Activated CD8-positive, alpha-beta memory T cell treated with anti-CD3 and anti-CD28 coated beads, Interleukin-2, amount 50 U/mL, for 1 hour (primary cell): Measurements from ENCODE around the gene FOXO3.

Experiments used
- DNase-seq: peaks from one replicate; pipeline ENCODE4 v3.0.0-alpha.2; 2020; ENCODE audit errors: extremely low read depth

The FOXO3 gene

DNA sequence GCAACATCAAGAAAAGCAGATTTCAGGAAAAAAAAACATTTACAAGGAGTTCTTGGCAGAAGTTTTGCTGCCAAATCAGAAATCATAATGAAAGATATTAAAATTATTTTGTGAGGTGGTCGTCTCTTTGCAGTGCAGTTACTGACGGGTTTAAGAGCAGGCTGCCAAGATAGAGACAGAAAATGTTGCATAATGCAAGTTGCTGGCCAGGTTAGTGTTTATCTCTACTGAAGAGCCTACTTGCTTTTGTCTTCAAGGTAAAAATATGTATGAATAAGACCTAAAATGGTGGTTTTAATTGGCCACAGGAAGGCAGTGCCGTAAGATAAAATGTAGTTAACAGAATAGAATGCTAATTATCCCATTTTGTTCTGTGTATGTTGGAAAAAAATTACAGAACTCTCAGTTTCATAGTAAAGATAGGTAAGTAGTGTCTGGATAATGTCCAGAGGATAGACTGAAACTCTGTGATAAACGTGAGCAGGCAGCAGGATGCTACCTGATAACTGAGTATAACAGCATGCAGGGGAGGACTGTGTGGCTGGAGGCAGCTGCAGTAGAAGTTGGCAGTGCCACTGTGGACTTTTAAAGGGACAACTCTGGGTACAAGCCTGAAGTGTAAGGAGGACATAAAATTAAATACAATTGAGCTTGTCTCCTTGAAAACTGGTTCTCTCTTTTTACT is 13.9 kb downstream of the FOXO3 start:
- no peak for DNase-seq

DNA sequence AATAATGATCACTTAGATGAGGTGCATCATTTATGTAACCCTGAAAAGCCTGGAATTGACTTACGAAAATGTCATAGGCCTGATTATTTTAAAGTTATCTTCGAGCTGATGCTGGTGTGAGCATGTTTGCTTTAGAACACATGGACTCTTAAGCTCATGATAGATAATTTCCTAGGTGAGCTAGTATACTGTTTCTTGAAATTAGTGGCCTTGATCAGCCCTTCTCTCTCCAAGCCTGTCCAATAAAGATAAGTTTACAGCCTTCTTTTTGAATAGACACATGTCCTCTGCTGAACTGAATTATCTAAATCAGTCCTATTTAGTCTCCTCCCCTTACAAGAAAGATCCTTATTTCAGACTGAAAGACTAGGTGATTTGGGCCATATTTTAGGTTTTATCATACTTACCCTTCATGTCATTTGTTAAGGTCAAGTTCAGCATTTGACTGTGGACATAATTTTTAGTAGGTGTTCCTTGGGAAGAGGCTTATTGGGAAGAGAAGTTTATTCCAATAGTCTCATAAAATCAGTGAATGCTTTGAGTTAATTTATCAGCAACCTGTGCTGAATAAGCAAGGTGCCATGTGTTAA is 15.3 kb downstream of the FOXO3 start:
- DNase-seq: no peak

DNA sequence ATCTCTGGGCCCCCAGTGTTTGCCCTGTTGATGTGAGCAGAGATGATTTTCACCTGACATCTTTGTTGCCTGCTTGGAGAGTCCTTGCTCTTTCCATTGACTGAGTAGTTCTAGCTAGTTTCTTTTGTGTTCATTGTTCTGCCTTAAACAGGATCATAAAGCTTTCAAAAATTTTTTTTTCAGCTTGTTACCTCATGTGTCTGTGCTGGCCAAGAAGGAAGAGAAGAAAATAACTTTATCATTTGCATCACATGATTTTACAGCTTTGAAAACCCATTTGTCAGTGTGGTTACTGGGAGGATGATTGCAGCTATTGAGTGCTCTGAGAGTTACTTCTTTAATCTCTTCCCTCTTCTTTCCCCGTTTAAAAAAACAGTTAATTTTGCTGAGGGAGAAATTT is 16.0 kb downstream of the FOXO3 start:
- DNase-seq: no peak

DNA sequence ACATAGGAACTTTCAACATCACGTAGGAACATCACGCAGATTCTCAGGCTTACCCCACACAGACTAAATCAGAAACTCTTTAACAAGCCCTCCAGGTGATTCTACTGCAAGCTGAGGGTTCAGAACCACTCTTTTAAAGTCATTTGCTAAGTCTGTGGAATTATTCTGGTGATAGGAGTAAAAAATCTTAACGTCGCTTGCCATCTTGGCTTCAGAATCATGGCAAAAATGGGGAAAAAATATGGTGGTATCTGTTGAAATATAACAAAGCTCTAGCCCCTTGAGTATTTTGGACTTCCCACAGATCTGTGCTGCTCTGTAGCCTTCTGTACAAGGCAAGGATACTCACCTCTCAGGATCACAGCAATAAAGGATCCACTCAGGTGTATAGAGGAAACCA is 17.4 kb downstream of the FOXO3 start:
- no peak for DNase-seq

DNA sequence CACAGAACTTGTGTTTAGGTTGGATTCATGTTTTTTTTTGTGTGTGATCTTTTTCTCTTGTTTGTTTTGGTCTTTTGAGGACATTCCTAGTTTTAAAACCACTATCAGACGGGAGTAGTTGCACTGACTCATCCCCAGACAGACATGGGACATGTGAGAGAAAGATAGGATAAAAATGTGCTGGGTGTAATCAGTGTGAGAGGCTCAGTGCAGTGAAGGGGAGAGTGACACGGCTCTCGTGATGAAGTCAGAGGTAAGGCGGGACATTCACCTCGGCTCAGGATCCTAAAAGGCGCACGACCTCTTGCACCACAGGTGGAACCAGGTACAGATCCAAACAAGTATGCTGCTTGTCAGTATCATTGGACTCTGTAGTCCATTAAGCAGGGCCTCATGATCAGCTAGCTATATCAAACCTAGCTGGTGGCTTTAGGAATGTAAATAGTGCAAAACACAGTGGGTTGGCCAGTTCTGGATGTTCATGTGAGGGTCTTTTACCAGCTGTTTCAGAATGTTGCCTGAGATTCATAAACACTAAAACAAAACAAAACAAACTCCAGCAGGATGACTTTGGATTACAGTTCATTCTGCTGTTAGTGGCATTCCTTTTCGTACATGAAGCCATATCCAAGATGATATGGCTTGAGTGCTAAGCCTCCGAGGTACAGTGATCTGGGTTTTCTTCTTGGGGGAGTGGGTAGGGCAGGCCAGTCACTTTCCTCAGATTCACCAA is 18.0 kb downstream of the FOXO3 start:
- DNase-seq: no peak

DNA sequence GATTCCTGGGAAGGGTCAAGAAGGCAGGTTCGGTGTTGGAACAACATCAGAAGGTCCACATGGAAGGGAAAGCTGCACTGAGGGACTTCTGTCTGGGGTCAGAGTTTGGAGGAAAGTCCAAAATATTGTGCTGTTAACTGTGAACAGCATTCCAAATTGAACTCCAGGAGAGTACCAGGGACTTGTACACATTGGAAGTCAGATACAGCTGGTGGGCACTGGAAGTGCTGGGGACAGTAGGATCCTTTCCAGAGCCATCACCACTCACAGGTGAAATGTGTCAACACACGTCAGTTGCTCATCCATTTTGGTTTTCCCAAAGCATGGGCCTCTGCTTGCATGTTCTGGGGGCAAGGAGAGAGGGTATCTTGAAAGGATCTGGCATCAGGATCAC is 18.6 kb downstream of the FOXO3 start:
- no peak for DNase-seq

DNA sequence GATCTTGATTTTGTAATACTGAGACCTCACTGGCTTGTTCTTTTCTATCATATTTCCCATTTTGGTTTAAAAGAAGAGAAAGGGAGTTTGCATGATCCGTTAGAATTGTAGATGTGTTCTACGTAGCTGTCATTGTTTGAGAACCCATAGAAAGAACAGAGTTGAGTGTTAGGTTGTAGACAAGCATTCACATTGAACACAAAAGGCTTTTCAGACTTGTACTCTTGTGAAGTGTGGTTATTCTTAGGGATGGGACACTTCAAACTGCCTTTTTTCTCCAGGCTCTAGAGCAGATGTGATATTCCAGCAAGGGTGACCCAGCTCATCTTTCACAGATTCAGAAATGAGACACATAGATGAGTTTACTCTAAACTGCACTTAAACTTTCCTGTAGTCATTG is 19.9 kb downstream of the FOXO3 start:
- no peak for DNase-seq

DNA sequence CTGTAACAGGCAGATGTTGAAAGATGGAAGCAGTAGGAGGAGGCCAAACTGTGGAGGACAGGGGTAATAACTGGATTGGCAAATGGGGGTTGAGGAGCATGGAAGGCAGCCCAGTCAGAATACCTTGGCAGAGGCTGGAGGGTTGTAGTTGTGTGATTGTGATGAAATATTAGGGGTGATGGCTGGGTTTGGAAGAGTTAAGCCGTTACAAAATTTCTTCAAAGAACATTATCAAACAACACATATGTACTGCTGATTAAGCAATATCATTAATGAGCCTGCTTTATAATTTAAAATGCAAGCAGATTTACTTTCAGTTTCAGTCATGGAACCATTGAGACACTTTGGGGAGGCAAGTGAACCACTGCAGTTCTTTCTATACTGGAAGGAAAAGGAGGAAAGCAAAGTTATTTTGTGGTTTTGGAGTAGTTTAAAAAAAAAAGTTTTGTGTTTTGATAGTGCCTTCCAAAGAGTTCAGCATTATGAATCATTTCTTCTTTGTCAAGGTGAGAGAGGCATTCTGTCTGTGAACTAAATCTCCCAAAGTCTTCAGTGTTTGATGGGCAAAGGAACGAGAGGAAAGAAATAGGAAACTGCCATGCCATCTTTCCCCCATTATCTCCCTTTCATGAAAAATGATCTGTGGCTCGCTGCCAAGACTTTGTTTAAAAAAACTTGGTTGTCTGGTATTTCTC is 20.7 kb downstream of the FOXO3 start:
- no peak for DNase-seq

DNA sequence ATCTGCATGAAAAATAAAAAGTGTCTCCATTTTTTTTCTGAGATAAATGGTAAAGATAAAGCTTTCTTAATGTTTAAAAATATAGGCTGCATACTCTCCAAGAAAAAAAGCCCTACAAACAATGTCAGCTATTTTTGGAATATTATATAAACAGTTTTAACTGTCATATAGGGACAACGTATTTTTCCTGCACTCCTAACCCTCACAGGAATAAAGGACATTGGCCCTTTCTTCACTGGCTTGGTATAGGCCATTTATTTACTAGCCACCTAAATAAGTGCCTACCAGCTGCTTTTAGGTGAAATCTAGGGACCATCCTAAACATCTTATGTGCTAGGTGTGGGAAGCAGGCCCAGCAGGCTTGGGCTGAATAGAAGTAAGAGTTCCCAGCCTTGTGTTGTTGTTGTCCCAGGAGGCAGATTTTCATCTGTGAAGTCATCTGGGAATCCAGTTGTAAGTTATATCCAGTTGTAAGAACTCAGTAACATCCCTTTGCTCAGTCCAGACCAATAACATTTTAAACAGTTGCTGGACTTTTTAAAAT is 21.3 kb downstream of the FOXO3 start:
- no peak for DNase-seq

DNA sequence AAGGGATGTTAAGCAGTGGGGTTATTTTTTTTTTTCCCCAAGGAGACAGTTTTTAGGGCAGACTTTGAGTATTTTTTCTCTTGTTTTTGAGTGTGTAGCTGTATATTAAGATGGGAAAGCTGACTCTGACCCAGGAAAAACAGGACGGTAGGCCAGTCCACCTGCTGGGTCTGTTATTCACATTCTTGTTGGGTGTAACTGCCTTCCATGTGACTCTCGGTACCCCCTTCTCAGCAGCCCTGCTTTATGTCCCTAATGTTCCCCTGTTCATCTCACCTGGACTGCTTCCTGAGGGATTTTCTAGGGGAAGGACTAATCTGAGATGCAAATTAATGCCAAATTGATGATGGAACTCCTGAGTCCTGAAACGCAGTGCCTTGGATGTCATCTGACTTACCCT is 21.9 kb downstream of the FOXO3 start:
- no peak for DNase-seq

DNA sequence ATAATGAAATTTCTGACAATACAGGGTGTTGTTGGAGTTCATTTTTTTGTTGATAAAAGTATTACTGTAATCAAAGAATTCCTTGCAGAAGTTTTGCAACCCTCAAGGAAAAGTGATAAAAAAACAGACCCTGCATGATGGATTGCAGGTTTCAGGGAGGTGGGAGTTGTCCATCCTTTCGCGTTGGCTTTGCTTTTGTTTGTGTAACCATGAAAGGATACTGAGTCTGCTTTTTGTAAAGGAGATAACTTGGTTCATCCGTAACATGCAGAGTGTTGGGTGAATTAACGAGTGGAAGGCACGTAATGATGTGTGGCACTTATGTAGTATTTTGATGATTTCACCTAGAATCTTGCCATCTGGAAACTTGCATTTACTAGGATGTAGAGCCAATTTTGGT is 23.6 kb downstream of the FOXO3 start:
- no peak for DNase-seq

DNA sequence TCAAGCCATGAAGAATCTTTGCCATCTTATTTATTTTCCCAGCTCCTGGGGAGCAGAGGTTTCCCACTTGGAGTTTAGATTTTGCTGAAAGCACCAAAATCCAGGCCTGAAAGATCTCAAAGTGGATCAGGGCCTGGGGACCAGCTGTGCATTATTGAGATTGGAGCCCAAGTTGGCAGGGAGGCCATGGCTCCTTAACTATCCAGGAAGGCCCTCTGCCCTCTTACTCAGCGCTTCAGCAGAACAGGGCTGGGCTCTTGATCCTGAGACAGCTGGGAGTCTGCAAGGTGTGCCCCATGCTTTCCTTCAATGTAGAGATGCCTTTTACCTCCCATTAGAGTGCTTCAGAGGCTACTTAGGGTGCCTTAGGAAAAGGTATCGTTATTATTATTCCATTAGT is 24.6 kb downstream of the FOXO3 start:
- DNase-seq: no peak

DNA sequence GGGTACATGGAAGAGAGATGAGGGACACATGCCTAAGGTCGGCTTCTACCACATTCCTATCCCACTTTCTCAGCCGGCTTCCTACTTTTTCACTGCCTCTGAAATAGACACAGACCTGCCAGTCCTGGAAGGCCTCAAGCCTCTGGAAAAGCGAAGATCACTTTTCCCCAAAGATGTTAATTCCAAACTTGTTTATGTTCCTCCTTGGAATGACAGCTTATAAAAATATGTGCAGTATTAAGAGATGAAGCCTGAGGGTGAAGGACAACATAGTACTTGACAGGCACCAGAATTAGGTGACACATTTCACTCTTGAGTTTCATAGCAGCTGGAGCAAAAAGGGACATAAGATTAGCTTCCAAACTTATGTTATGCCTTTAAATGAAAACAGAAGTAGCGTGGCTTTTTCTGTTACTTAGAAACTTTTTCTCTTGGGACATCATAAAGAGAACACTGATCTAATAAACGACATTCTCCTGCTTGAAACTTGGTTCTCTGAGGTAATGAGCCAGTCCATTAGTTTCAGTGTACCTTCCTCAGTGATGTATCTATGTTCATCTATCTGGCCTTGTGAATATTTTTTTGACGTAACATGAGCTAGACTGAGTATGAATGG is 25.3 kb downstream of the FOXO3 start:
- no peak for DNase-seq

DNA sequence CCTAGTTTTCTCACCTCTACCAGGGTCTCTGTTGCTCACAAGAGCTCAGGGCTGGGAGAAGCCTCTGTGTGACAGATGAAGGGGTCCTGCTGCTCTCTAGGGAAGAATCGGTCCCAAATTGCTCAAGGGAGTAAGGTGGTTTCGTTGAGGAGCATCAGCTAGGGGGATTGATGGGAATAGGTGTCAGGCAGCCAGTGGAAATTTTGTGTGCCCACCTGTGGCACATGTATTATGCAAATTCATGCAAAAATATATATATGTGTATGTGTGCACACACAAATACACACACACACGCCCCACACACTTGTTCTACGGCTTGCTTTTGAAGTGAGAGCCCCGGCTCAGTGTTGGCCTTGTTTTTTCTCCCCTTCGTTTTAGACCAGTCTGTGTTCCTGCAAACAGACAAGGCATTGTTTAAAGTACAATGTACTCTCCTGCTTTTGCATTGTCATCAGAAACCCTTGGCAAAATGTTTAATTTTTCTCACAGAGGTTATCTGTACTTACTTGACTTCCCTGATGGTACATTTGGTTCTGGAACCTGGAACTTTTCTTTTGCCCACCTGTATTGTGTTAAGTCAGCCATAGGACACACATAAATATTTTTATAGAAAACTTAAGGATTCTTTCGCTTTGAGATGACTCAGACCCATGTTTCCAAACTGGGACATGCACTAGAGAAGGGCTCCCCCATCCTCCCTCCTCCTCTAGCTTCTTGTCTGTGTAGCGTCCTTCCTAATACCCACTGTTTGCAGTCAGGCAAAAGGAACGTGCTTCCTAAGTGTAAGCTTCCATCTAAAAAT is 26.7 kb downstream of the FOXO3 start:
- no peak for DNase-seq

DNA sequence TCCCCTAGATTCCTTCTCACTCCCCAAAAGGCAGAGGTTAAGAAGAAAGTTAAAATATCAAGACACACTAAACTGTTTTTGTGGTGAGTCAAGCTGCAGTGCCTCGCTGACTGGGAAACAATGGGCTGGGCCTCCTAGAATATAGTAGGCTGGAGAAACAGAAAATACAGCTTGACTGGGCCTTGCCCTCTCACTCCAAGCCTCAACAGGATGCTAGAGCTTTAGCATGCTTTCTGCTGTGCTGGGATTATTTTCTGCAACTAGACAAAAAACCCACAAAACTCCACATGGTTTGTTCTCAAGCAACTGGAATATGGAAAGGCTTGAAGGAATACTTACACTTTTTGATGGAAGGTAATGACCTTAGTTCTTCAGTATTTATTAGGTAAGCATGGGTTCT is 27.9 kb downstream of the FOXO3 start:
- no peak for DNase-seq

DNA sequence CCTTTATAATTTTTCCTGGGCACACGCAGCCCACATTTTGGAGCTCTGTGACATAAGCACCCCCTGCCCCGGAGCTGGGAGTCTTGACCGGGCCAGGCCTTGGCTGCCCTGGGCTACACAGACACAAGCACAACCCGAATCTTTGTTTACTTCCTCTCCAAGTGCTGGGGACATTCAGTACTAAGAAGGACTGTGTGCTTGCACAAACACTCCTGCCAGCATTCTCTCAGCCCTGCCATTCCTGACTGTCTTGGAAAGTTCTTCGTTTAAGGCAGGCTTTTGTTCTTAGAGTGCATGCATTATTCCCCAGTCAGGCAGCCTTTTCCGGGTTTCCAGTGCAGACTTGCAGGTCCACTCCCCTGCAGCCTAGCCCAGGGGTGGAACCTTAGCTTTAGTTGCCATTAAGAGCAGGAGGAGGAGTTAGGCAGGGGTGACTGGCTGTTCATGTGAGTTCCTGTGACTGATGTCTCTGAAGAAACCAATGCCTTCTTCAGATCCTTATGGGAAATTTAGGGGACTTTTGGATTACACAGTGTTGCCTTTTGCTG is 28.6 kb downstream of the FOXO3 start:
- DNase-seq: no peak

DNA sequence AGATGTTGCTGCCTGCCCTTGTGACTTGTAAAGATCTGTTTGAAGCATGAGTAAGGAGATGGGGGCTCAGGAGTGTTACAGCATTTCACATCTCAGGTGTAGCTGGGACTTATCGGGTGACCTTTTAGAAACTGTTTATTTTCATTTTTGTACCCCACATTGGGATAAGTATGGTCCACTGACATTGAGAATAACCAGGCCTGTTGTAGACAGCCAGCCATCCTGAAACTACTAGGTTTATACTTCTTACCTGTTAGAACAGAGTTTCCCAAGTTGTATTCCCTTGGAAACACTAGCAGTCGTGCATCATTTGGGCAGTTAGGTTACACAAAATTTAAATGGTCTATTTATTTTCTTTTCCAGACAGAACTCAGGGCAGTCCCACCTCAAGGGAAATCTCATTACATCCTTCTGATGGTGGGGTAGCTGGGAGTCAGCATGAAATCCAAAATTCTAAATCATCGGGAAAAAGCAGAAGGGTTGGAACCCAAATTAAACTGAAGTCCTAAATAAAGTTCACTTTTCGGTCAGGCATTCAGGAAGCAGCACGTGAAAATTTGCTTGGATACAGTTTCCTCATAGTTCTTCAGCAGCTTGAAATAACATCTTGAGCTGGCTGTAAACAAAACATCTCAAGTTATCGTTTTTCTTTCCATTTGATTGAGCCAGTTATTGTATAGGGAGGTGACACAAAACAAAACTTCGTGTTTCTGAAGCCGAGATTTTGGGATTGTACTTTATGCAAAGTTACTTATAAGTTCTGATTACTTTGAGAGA is 30.5 kb downstream of the FOXO3 start:
- DNase-seq: no peak

DNA sequence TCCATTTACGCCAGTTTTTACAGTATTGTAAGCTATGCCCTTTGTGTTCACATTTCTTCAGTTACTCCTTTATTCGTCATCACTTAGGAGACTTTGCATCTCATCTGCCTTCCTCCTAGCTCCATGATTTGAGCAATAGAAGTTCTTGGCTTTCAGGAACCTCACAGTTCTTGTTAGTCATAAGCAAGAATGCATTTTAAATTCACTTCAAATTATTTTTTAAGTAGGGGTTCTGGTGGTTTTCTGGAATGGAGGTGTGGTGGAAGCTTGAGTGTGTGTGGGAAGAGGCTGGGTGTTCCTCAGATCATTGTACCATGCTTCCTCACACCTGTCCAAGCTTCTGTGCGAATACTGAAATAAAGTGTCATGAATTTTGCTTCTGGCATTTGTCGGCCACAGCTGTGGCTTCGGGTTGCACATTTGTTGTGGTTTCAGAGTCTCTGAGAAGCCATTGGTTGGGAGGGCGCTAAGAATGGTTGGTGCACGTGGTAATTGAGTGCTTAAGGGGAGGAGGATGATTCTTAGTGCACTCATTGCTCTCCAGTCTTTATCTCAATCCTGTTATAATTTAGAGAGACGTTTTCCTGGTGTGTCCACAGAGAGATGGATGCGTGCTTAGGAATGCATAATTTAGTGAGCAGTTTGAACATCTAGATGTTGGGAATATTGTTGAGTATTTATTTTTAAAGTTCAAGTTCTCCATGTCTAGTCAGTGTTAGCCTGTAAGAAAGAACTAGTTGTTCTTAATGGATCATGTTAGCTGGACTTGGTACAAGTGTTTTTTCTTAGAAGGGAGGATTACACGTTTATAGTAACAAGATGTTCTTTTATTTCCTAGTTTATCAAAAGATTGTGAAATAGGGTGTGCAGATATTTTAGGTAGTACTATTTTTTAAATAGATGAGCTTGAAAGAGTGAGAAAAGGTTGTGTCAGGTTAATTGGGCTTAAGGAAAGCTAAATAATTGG is 31.9 kb downstream of the FOXO3 start:
- no peak for DNase-seq

DNA sequence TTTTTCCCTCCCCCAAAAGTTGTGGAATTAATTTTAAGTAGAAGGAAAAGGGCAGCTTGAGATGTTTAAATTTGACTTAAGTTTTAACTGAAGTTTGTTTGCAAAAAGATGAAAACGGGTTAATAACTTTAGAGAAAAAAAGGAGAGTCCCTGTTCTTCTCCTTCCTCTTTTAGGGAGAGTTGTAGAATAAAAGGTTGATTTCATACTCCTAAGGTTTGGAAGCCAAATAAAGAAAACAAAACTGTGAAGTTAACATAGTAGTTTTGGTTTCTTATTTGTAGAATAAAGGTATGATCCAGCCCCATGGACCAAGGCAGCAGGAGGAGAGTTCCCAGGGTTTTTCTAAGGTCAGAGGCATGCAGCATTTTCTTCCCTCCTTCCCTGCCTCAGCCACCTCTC is 33.4 kb downstream of the FOXO3 start:
- DNase-seq: no peak
